A549 (cell line): ENCODE data around the gene TACR1.

Experiments
- EP300 ChIP-seq, 2 experiments: fragments of >200 bp; sonication (Bioruptor Twin); formaldehyde crosslinking; IDR thresholded peaks; 2 replicates in 1 of 2; 3 replicates in 1 of 2; pipeline ENCODE4 v1.6.1; 2016 to 2017
- FOSB ChIP-seq: fragments of 250-450 bp; sonication (Bioruptor Pico); IDR thresholded peaks from 2 replicates; pipeline ENCODE4 v1.5.0; 2020; ENCODE audit warnings: mild to moderate bottlenecking, moderate library complexity
- HMGXB4 ChIP-seq: fragments of 250-450 bp; sonication (Bioruptor Pico); IDR thresholded peaks from 2 replicates; pipeline ENCODE4 v1.5.0; 2021; ENCODE audit warnings: mild to moderate bottlenecking, moderate library complexity, borderline replicate concordance
- KDM1A ChIP-seq: fragments of 200-600 bp; sonication (generic); IDR thresholded peaks from 2 replicates; pipeline ENCODE4 v1.6.1; 2016; ENCODE audit warnings: low read depth, mild to moderate bottlenecking
- POLR2A ChIP-seq: IDR thresholded peaks from 2 replicates; pipeline ENCODE4 v1.6.1; 2012; ENCODE audit warnings: mild to moderate bottlenecking, low read length
- RAD21 ChIP-seq, 2 experiments: fragments of >200 bp in 1 of 2; sonication (Bioruptor Twin) in 1 of 2; formaldehyde crosslinking in 1 of 2; IDR thresholded peaks in 1 of 2; conservative IDR thresholded peaks in 1 of 2; 2 replicates in 1 of 2; 3 replicates in 1 of 2; pipeline ENCODE4 v1.6.1; 2012 to 2018; ENCODE audit warnings: inconsistent platforms in 1 of 2
- TF ChIP-seq, protein P1 (sequence below): fragments of 150-350 bp; IDR thresholded peaks from 2 replicates; pipeline ENCODE4 v1.6.1; 2014; ENCODE audit warnings: low read depth, mild to moderate bottlenecking, low read length
- TF ChIP-seq, protein P2 (sequence below): fragments of >200 bp; sonication (Bioruptor Twin); formaldehyde crosslinking; IDR thresholded peaks from 3 replicates; pipeline ENCODE4 v1.5.1; 2016

GRCh38 chr2:75238670-75239330 lies 39.5 kb upstream of the TACR1 start:
- TF ChIP-seq, protein P1, sequence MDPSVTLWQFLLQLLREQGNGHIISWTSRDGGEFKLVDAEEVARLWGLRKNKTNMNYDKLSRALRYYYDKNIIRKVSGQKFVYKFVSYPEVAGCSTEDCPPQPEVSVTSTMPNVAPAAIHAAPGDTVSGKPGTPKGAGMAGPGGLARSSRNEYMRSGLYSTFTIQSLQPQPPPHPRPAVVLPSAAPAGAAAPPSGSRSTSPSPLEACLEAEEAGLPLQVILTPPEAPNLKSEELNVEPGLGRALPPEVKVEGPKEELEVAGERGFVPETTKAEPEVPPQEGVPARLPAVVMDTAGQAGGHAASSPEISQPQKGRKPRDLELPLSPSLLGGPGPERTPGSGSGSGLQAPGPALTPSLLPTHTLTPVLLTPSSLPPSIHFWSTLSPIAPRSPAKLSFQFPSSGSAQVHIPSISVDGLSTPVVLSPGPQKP: no peak
- TF ChIP-seq, protein P2, sequence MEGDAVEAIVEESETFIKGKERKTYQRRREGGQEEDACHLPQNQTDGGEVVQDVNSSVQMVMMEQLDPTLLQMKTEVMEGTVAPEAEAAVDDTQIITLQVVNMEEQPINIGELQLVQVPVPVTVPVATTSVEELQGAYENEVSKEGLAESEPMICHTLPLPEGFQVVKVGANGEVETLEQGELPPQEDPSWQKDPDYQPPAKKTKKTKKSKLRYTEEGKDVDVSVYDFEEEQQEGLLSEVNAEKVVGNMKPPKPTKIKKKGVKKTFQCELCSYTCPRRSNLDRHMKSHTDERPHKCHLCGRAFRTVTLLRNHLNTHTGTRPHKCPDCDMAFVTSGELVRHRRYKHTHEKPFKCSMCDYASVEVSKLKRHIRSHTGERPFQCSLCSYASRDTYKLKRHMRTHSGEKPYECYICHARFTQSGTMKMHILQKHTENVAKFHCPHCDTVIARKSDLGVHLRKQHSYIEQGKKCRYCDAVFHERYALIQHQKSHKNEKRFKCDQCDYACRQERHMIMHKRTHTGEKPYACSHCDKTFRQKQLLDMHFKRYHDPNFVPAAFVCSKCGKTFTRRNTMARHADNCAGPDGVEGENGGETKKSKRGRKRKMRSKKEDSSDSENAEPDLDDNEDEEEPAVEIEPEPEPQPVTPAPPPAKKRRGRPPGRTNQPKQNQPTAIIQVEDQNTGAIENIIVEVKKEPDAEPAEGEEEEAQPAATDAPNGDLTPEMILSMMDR: no peak
- TF ChIP-seq HMGXB4 (CRISPR knock-in tag): no peak
- TF ChIP-seq RAD21 (conservative IDR thresholded peaks at IDR 0.05 in 1 of 2, IDR thresholded peaks at IDR 0.05 in 1 of 2): peak in 1 of 2 experiments; percentile 18; a peak in 2 of 5 replicates
- no peak for TF ChIP-seq FOSB (CRISPR knock-in tag)
- no peak for TF ChIP-seq KDM1A
- TF ChIP-seq EP300 (IDR thresholded peaks at IDR 0.05): peak; percentile 69 to 72; a peak in 2 of 5 replicates
- no peak for TF ChIP-seq POLR2A
